K562 (cell line): ENCODE results near the gene ZNF410. TPM values are rescaled to one million over a fixed set of nuclear protein-coding genes. Genes with fewer than 3 reads are reported as not detected.

ENCODE experiments used
- ARID3B ChIP-seq: fragments of 250-450 bp; sonication (Bioruptor Pico); IDR thresholded peaks from 2 replicates; pipeline ENCODE4 v1.4.0; 2020; ENCODE audit warnings: borderline replicate concordance
- BHLHE40 ChIP-seq: IDR thresholded peaks from 2 replicates; pipeline ENCODE4 v1.6.1; 2011; ENCODE audit warnings: low read length, improper control_type of control experiment
- DDX20 ChIP-seq: fragments of 450-650 bp; IDR thresholded peaks from 2 replicates; pipeline ENCODE4 v1.6.1; 2016; ENCODE audit warnings: missing genetic modification characterization, low read depth, mild to moderate bottlenecking, missing compliant biosample characterization, moderate library complexity
- FOXM1 ChIP-seq, 2 experiments: fragments of 450-650 bp in 1 of 2; sonication (generic) in 1 of 2; formaldehyde crosslinking in 1 of 2; IDR thresholded peaks; 2 replicates each; pipeline versions ENCODE4 v1.6.1 to v1.9.0; 2017 to 2022; ENCODE audit warnings: low read depth in 2 of 2, mild to moderate bottlenecking in 2 of 2, missing genetic modification reagents in 1 of 2, moderate library complexity in 1 of 2
- KAT8 ChIP-seq: fragments of 450-650 bp; IDR thresholded peaks from 2 replicates; pipeline ENCODE4 v1.6.1; 2016; ENCODE audit warnings: low read depth, mild to moderate bottlenecking
- PREB ChIP-seq: sonication (generic); formaldehyde crosslinking; IDR thresholded peaks from 2 replicates; pipeline ENCODE4 v1.8.1; 2023; ENCODE audit warnings: mild to moderate bottlenecking, missing genetic modification reagents
- RNF2 ChIP-seq: sonication (generic); IDR thresholded peaks from 2 replicates; pipeline ENCODE4 v1.6.1; 2016
- TEAD4 ChIP-seq, 2 experiments: sonication (generic) in 1 of 2; formaldehyde crosslinking in 1 of 2; IDR thresholded peaks; 2 replicates each; pipeline versions ENCODE4 v1.6.1 to v1.8.0; 2012 to 2022; ENCODE audit warnings: borderline replicate concordance in 1 of 2, inconsistent platforms in 1 of 2, low read length in 1 of 2, mild to moderate bottlenecking in 1 of 2, missing genetic modification reagents in 1 of 2
- TFAP4 ChIP-seq: sonication (generic); formaldehyde crosslinking; IDR thresholded peaks from 2 replicates; pipeline ENCODE4 v1.8.0; 2022; ENCODE audit warnings: missing genetic modification reagents, mild to moderate bottlenecking, moderate library complexity, borderline replicate concordance
- UBTF ChIP-seq, 2 experiments: IDR thresholded peaks; 2 replicates each; pipeline ENCODE4 v1.6.1; 2012; ENCODE audit warnings: improper control_type of control experiment in 2 of 2, low read depth in 2 of 2, low read length in 2 of 2, borderline replicate concordance in 1 of 2
- WHSC1 ChIP-seq: IDR thresholded peaks from one replicate; pipeline ENCODE4 v1.6.1; 2012; ENCODE audit warnings: low read length, control low read depth, inconsistent platforms
- ZBTB11 ChIP-seq, 3 experiments: fragments of 200-800 bp in 1 of 3; fragments of 250-450 bp in 1 of 3; fragments of 450-650 bp in 1 of 3; sonication (Bioruptor Pico) in 1 of 3; sonication (Bioruptor generic) in 1 of 3; formaldehyde crosslinking in 1 of 3; IDR thresholded peaks; 2 replicates each; pipeline versions ENCODE4 v1.6.1 to v1.8.0; 2016 to 2022; ENCODE audit warnings: mild to moderate bottlenecking in 2 of 3, missing genetic modification characterization in 2 of 3, missing compliant biosample characterization in 1 of 3, moderate library complexity in 1 of 3
- ZNF316 ChIP-seq: fragments of 450-650 bp; IDR thresholded peaks from 2 replicates; pipeline ENCODE4 v1.6.1; 2016
- polyA plus RNA-seq, 8 experiments: library from polyadenylated mRNA; depleted of rRNA in 4 of 8; stranded (reverse) in 5 of 8; unstranded in 3 of 8; fragments of >200 nt; fragmentation: Nextera tagmentation in 2 of 8; fragmentation: Illumina TruSeq in 1 of 8; extraction: Ambion mirVana in 2 of 8; extraction: Trizol in 1 of 8; gene quantifications; 2 replicates each; pipeline versions ENCODE4 v1.2.1 to v1.2.3, GENCODE V29; 2011 to 2014; ENCODE audit warnings: inconsistent platforms in 1 of 8, missing spikeins in 1 of 8
- total RNA-seq, 7 experiments: library from RNA; depleted of rRNA in 6 of 7; stranded (reverse); fragments of >200 nt in 6 of 7; fragmentation: Illumina TruSeq in 2 of 7; extraction: Trizol in 2 of 7; gene quantifications; 2 replicates each; pipeline versions ENCODE4 v1.2.1 to v1.2.3, GENCODE V29; 2011 to 2021; ENCODE audit warnings: low replicate concordance in 1 of 7

The ZNF410 gene
- total and polyA plus RNA-seq, 9 of the 15 experiments (the other 6 are each of a cell fraction or from before 2014, with no cell fraction given), result 20.5 to 64.8 (median 38.7) TPM

- TF ChIP-seq ARID3B (CRISPR knock-in tag) (no peak), FOXM1 (IDR thresholded peaks at IDR 0.05; ENCODE audit: low read depth) (no peak), FOXM1 (CRISPR knock-in tag; IDR thresholded peaks at IDR 0.05; ENCODE audit: low read depth) (no peak), UBTF (IDR thresholded peaks at IDR 0.05; ENCODE audit: borderline replicate concordance in 1 of 2, low read depth in 2 of 2, low read length in 2 of 2) (peak in 1 of 2 experiments; percentile 49; a peak in 1 of 4 replicates), PREB (CRISPR knock-in tag) (no peak), ZNF316 (no peak), KAT8 (no peak), TEAD4 (IDR thresholded peaks at IDR 0.05; ENCODE audit: low read length) (peak; percentile 33; the same call in 1 of the 2 replicates), TEAD4 (CRISPR knock-in tag; IDR thresholded peaks at IDR 0.05; ENCODE audit: borderline replicate concordance) (no peak), TFAP4 (CRISPR knock-in tag) (peak; percentile 97), RNF2 (no peak), BHLHE40 (0 out of 2 replicates have a peak, but pooled peaks have one; percentile 34), ZBTB11 (CRISPR knock-in tag; IDR thresholded peaks at IDR 0.05) (peak in 1 of 3 experiments; percentile 70; a peak in 2 of 6 replicates), WHSC1 (no peak), DDX20 (tag) (no peak)
These were observed 63.4 kb downstream of the ZNF410 start, which contains the start of the genes COQ6 and FAM161B (continued) for GRCh38 chr14:73949752-73950734.
